CD1c-positive myeloid dendritic cell (primary cell): ENCODE measurements around the gene RMND1.
"Not testable (repeated sequence)": the region's sequence is repeated elsewhere in the genome, so short reads cannot be mapped to it uniquely, and the experiment has no call there.

Source experiments
- DNase-seq: peaks from one replicate; pipeline ENCODE4 v3.0.0-alpha.2; 2016; ENCODE audit errors: extremely low spot score

RMND1 gene, protein sequence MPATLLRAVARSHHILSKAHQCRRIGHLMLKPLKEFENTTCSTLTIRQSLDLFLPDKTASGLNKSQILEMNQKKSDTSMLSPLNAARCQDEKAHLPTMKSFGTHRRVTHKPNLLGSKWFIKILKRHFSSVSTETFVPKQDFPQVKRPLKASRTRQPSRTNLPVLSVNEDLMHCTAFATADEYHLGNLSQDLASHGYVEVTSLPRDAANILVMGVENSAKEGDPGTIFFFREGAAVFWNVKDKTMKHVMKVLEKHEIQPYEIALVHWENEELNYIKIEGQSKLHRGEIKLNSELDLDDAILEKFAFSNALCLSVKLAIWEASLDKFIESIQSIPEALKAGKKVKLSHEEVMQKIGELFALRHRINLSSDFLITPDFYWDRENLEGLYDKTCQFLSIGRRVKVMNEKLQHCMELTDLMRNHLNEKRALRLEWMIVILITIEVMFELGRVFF

DNA sequence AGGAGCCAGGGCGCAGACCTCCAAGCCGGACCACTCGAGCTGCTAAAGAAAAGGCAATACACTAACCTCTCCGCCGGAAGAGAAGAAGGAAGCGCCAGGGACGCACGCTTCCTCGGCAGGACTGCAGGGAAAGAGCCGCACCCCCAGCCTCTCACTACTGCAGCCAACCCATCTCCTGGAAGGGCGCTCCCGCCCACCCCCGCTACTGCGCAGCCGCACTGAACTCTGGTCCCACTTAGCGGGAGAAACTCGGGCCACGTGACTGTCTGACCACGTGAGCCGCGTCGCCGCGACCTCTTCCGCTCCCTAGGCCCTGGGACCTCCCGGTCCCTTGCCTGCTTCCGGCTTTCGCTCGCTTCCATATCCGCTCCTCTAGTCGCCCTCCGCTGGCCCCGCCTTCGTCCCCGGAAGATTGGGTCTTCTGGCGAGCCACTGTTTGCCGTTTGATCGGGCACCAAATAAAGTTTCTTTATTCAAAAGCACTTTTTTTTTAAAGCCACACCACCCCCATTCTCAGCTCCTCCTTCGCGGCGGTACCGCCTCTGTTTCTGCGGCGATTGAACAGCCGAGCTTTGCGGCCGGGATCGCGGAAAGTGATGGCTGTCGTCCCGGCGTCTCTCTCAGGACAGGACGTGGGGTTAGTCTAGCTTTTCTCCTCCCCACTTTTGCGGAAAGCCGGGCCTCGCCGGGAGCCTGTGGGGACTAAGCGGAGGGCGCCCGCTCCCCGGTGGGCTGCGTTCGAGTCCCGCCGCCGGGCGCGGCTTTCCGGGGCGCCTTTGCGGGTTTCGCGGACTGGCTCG is at the start of gene RMND1:
Gene RMND1, minus strand, starts transcription at position 177 of the 800 bp plus-strand sequence. CDS start 6,315 bp downstream, outside the sequence.
- peak; percentile 100 for DNase-seq

DNA sequence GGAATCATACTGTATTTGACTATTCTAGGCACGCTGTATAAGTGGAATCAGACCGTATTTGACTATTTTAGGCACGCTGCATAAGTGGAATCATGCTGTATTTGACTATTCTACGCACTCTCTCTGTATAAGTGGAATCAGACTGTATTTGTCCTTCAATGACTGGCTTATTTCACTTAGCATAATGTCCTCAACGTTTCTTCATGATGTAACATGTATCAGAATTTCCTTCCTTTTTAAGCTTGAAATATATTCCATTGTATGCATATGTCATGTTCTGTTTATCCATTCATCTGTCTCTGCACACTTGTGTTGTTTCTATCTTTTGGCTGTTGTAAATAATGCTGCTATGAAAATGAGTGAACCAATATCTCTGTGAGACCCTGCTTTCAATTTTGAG is 47.6 kb upstream of the RMND1 start:
- no peak for DNase-seq

DNA sequence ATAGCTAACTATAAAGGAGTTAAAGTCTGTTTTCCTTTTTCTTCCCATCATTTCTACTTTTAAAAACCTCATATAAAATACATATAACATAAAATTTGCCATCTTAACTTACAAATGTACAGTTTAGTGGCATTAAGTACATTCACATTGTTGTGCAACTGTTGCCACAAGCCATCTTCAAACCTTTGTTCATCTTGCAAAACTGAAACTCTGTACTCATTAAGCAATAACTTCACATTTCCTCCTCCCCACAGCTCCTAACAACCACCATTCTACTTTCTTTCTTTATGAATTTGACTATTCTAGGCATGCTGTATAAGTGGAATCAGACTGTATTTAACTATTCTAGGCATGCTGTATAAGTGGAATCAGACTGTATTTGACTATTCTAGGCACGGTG is 46.4 kb upstream of the RMND1 start:
- peak; percentile 82 for DNase-seq

DNA sequence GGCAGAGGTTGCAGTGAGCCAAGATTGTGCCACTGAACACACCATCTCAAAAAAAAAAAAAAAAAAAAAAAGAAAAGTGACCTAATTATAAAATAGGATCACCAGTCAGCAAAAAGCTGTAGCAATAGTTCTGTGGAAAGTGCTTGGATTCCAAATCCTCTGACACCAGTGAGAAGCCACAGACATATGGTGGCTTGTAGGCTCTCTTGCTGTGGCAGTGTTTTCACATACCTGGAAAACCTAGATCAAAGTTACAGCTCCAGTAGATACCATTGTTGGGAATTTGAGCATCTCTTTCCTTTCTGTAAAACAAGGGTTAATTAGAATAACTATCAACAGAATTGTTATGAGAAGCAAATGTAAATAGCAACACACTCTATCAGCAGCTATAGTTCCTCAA is 46.0 kb upstream of the RMND1 start:
- peak; percentile 60 for DNase-seq

DNA sequence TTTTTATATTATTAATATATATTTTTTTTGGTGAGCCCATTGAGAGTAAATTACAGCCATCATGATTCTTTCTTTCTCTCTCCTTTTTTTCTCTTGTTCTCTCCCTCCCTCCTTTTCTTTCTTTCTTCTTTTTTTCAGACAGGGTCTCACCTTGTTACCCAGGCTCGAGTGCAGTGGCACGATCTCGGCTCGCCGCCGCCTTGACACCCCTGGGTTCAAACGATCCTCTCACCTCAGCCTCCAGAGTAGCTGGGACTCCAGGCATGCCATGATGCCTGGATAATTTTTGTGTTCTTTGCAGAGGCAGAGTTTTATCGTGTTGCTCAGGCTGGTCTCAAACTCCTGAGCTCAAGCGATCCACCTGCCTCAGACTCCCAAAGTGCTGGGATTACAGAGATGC is 43.5 kb upstream of the RMND1 start:
- DNase-seq: no peak

DNA sequence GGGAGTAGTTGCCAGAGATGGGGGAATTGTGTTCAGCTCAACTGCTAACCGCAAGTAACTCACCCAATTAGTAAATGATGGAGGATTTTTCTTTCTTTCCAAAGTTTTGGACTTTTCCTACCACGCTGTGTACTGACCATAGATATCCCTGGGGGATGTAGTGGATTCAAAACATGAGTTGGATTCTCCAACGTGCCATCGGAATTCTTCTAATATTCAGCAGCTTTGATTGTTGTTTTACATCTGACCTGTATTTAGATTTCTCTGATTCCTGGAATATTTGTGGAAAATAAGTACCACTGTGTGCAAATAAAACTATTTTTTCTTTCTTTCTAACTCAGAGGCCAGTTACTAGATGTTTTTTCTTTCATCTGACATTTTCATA is 43.0 kb upstream of the RMND1 start:
- DNase-seq: no peak

DNA sequence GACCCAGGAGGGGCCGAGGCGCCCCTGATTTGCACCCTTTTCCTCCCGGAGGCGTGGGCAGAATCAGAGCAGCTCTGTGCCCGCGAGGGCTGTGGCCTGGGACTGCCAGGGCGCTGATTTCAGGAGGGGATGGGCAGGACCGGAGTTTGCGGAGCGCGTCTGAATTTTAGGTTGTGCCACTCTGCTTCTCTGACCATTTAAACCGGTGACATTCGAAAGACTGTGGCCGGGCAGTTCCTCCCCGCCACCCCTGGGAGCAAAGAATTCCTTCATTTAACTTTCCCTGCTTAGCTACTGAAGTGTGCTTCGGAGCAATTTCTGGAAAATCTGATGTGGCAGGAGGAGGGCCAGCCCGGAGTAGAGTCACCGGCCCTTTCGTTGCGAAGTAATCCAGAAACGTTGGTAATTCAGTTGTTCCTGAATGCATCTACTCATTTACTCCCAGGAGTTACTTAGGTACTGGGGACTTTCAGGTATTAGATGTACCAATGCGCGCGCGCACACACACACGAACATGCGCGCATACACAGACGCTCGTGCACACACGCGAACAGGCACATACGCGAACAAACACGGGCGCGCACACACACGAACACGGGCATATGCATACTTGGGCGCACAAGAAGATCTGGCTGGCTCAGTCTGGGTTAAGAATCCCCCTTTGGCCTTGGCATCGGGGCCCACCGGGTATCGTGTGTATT is 42.5 kb upstream of the RMND1 start:
- peak; percentile 48 for DNase-seq

DNA sequence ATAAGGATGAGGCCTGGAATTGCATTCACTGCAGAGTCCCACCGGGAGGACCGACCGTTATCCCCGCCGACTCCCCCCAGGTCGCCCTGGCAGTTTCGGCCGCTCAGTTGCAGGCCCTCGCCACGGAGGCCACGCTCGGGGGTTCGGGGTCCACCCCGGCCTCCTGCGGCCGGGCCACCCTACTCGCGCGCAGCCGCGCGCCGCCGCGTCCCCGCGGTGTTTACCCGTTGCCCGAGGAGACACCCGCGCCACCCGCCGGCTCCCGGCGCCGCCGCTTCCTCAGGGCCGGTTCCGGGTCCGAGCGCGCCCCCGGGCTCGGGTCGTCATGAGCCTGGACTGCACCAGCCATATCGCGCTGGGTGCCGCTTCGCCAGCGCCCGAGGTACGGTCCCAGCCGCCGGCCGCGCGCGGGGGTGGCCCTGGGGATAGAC is 41.9 kb upstream of the RMND1 start, which contains the start of gene CCDC170:
Gene CCDC170, plus strand, starts transcription at position 214 of the 431 bp plus-strand sequence. Its CDS starts 112 bp downstream, at position 326.
- DNase-seq: peak; percentile 71

DNA sequence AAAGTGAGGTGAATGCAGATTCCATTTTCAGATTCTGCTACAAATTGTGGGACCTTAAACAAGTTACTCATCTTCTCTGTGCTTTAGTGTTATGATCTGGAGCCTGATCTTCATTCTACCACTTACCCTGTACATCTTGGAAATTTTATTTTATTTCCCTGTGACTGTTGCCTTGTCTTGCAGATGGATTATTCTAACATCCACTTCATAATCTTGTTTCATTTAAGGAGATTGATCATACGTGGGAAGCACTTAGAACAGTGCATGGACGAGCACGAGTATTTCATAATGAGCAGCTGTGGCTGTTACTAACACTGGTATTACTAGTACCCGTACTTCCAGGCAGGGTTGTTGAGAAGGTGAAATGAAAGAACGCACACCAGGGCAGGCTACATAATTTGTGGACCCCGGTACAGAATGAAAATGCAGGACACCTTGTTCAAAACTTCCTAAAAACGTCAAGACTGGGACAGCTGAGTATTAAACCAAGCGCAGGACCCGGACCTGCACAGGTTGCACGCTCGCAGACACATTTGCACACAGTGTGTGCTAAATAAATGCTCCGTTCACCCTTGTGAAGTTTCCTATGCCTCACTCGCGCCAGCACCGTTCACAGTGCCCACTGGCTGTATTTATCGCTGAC is 41.4 kb upstream of the RMND1 start:
- no peak for DNase-seq

DNA sequence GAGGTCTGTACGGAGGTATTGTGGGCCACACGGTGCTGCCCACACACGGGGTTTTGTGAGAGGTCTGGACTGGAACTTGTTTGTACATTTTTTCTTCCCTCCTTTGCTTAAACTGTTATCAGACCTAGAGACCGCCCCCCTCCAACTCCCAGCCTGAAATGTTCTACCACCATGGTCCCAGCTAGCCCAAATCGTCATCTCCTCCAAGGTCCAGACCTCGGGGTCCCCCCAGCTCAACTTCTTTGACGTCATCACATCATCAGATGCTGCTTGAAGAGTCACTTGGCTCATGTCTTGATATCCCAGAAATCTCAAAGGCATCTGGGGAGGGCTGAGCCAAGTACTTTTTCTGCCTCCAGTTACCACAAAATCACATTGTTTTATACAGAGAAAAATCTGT is 39.1 kb upstream of the RMND1 start:
- no peak for DNase-seq

DNA sequence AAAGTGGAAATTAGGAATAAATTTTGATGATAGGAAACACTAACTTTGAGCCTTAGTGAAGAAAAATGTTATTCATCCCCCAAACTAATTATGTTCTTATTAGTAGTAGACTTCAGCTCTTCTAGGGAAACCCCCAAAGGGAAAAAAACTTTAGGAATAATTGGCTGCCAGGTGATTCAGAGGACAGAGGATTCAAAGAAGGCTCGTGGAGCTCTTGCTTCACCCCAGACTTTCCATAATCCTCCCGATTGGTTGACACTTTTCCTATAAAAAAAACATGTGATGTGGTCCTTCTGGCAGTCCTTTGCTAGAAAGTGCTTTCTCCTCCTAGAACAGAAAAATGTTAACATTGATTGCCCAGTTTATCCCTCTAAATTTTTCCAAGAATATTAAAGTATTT is 36.3 kb upstream of the RMND1 start:
- DNase-seq: no peak

DNA sequence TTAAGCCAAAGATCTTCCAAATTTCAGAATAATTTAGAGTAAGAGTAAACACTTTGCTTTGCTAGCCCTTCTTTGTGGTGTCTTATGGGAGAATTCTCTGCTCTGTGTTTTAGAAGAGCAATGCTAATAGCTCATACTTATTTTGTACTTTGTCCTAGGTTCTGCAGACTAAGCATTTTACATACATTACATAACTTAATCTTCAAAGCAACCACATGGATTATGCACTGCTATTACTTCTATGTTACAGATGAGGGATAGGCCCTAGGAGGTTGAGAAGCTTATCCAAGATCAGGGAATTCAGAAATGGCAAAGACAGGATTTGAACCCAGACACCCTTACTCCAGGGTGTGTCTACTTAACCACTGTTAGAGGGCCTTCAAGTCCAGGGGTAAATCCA is 32.1 kb upstream of the RMND1 start:
- DNase-seq: no peak

DNA sequence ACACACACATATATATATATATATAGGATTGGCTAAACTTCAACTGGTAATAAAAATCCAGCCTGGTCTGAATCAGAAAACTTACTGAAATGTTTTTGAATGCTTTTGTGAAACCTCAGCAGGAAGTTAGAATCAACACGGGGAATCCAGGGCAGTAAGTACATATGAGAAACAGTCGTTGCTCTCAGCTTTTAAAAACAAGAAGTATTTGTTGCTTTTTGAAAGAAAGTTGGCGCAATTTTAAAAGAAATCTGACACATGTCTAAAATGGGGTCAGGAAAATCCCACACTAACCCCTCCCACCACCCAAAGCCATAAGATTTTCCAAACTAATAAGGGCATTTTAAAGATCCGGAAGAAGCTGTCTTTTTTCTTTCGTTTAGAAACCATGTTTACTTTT is 30.4 kb upstream of the RMND1 start:
- peak; percentile 78 for DNase-seq

DNA sequence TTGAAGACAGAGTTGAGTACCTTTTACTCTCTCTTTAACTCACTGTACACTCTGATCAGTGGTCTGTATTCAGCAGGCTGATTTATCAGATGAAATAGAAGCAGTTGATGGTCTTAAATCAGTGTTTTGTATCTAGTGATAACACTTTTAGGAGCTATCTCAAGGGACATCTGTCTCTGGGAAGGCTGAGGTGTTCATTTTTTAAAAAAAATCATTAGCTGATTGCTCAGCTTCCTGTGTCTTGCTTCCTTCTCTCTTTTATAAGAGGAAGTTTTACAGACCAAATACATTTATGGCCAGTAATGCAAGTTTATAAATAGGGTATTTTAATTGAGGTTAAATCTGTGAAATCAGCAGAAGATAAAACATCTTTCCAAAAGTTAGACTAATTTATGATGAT is 29.9 kb upstream of the RMND1 start:
- DNase-seq: peak; percentile 48

DNA sequence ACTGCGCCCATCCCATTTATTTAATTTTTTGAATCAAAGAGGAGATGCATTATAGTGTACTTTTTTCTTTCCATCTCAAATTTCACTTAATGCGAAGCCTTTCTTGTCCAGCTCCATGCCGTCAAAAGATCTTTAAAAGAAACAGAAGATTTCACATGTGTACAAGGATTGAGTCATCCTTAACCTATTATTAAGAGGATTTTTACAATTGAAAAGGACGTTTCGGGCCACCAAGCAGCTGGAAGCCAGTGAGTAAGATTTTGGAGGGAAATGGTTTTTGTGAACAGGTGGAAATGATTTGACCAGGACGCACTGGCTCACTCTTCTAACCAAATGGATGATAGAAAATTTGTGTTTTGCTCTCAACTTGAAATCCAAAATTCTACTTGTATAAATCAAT is 26.7 kb upstream of the RMND1 start:
- no peak for DNase-seq

DNA sequence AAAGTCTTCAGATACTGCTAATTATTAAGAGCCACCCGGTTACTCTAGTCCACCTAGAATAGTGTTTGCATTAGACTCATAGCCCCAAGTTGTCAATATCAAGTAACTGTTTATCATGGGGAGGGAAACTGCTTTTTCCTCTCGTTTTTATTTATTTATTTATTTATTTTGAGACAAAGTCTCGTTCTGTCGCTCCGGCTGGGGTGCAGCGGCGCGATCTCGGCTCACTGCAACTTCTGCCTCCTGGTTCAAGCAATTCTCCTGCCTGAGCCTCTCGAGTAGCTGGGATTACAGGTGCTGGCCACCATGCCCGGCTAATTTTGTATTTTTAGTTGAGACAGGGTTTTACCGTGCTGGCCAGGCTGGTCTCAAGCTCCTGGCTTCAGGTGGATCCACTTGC is 25.8 kb upstream of the RMND1 start:
- DNase-seq: no peak

DNA sequence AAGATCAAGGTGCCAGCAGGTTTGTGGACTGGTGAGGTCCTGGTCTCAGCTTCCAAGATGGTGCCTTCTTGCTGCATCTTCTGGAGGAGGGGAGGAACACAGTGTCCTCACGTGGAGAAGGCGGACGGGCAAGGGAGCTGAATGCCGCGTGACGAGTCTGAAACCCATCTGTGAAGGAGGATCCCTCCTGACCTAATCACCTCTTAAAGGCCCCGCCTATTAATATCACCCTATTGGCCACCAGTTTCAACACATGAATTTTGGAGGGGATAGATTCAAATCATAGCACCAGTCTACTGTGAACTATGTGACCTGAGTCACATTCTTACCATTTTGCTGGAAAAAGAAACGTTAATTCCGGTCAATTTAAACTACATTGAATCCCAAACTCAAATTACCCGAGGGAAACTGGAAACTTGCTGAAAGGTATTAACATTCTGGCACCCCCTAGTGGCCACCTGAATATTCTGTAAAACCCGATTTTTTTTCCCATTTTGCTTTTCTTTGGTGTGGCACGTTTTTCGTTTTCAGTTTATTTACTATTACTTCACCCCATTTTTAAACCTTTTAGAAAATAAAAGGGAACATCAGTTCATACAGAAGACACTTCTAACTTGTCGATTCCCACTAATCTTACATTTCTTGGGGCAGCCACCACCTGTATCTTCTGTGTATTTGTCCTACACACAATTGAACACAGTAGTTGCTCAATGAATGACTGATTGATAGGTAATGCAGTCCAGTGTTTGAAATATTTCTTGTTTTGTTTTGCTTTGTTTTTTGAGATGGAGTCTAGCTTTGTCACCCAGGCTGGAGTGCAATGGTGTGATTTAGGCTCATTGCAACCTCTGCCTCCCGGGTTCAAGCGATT is 24.0 kb upstream of the RMND1 start:
- DNase-seq: peak; percentile 63

DNA sequence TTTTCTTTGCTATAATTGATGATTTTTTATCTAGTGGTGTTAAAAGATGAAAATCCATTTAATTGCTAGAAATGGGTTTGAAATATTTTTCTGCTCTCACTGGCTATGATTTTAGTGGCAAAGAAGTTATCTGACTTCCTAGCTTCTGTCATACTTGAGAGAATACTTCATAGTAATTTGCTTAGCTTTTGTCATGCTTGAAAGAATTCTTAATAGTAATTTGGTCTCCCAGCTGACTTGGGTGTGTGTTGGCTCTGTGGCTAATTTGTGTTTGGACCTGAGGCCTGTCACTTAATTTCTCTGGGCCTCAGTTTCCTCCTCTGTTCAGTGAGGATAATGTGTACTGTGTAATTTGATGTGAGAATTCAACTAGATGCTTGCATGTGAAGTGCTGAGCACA is 12.8 kb upstream of the RMND1 start:
- DNase-seq: no peak

DNA sequence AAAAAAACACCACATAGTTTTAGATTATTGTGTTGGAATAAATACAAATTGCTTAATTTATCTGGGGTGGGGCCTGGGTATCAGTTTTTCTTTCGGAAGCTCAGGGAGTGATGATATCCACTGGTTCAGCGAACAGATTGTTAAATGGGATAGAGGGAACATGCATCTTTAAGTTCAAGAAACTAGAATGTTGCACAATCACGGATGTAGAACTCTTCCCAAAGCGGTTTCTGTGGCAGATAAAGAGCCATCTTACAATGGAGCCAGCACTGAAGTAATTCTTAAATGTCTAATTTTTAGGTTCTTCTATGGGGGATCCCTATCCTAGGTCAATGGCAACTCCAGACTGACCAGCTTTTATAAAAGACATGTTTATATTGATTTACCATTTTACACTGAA is 9.7 kb upstream of the RMND1 start:
- DNase-seq: no peak

DNA sequence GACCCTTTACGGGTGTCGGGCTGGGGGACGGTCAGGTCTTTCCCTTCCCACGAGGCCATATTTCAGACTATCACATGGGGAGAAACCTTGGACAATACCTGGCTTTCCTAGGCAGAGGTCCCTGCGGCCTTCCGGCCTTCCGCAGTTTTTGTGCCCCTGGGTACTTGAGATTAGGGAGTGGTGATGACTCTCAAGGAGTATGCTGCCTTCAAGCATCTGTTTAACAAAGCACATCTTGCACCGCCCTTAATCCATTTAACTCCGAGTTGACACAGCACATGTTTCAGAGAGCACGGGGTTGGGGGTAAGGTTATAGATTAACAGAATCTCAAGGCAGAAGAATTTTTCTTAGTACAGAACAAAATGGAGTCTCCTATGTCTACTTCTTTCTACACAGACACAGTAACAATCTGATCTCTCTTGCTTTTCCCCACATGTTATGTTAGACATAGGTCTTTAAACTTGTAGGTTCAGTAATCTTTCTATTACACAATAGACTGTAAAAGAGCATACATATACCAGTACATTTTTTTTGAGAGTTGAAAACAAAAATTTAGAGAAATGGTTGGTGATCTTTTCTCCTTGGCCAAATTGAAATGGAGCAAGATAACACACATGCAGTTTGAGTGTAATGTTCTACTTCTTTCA is 3.9 kb upstream of the RMND1 start:
- not testable (repeated sequence) for DNase-seq
